HG02870 (cell line): Measurements from ENCODE around the gene ZNF668.

Experiments used
- ATAC-seq: cut with Tn5 transposase; IDR thresholded peaks from one replicate; pipeline ENCODE4 v1.9.1; 2021; ENCODE audit warnings: mild to moderate bottlenecking, moderate library complexity; ENCODE audit not compliant: unreplicated experiment

Gene ZNF668

GRCh38 chr16:31073970-31074813 is at the start of gene ZNF668, which contains the start of gene ZNF646:
Gene ZNF668, minus strand, starts transcription at chr16:31074240. Its CDS starts 9,781 bp downstream, at chr16:31064459.
Gene ZNF646, plus strand, starts transcription at chr16:31074422. Its CDS starts 1,903 bp downstream, at chr16:31076325.
- ATAC-seq: peak; percentile 66

- no peak for ATAC-seq
These were observed 46.1 kb upstream of the ZNF668 start for GRCh38 chr16:31120129-31120528.

- ATAC-seq: no peak
These were observed 44.4 kb upstream of the ZNF668 start for GRCh38 chr16:31118223-31119155.

GRCh38 chr16:31117384-31118222 is 43.6 kb upstream of the ZNF668 start, which contains the start of gene KAT8:
Gene KAT8, plus strand, starts transcription at chr16:31117664. Its CDS starts 18 bp downstream, at chr16:31117682.
- ATAC-seq: peak; percentile 95

GRCh38 chr16:31114468-31114867 is 40.4 kb upstream of the ZNF668 start:
- ATAC-seq: no peak

GRCh38 chr16:31113121-31114120 is 39.4 kb upstream of the ZNF668 start:
- ATAC-seq: no peak

GRCh38 chr16:31112711-31113110 is 38.7 kb upstream of the ZNF668 start:
- no peak for ATAC-seq

GRCh38 chr16:31111881-31112466 is 37.9 kb upstream of the ZNF668 start:
- ATAC-seq: no peak

- ATAC-seq: no peak
These were observed 36.3 kb upstream of the ZNF668 start for GRCh38 chr16:31110106-31111034.

GRCh38 chr16:31109622-31110021 is 35.6 kb upstream of the ZNF668 start:
- no peak for ATAC-seq

GRCh38 chr16:31108794-31109558 is 34.9 kb upstream of the ZNF668 start:
- ATAC-seq: no peak

GRCh38 chr16:31108035-31108793 is 34.2 kb upstream of the ZNF668 start, which contains the start of gene BCKDK:
Gene BCKDK, plus strand, starts transcription at chr16:31108386. Its CDS starts 838 bp downstream, at chr16:31109224.
- ATAC-seq: peak; percentile 82

- peak; percentile 51 for ATAC-seq
These were observed 33.4 kb upstream of the ZNF668 start for GRCh38 chr16:31107465-31107867.

- ATAC-seq: no peak
These were observed 32.7 kb upstream of the ZNF668 start for GRCh38 chr16:31106509-31107464.

GRCh38 chr16:31105677-31106213 is 31.7 kb upstream of the ZNF668 start:
- no peak for ATAC-seq
